HK-2 (cell line): ENCODE measurements around the gene ABCC11.
"Not testable (repeated sequence)": the region's sequence is repeated elsewhere in the genome, so short reads cannot be mapped to it uniquely, and the experiment has no call there.

Experiments used
- DNase-seq: peaks from one replicate; pipeline ENCODE4 v3.0.0-alpha.2; 2018; ENCODE audit not compliant: unreplicated experiment

The ABCC11 gene

GRCh38 chr16:48250520-48251278 is 3.4 kb upstream of the ABCC11 start:
- DNase-seq, result no peak

- DNase-seq, result no peak
Measured at GRCh38 chr16:48246066-48246465, 1.3 kb downstream of the ABCC11 start.

- DNase-seq, result no peak
Measured at GRCh38 chr16:48244863-48245195, 2.5 kb downstream of the ABCC11 start.

GRCh38 chr16:48244080-48244862 is 3.1 kb downstream of the ABCC11 start, which contains the start of gene LONP2:
TSS of gene LONP2 (plus strand) at chr16:48244300. CDS start at chr16:48244389, 89 bp downstream.
- peak; percentile 95 for DNase-seq

GRCh38 chr16:48240147-48240546 is 7.2 kb downstream of the ABCC11 start:
- not testable (repeated sequence) for DNase-seq

- DNase-seq, result no peak
Measured at GRCh38 chr16:48236286-48236685, 11.1 kb downstream of the ABCC11 start.

GRCh38 chr16:48235556-48236136 is 11.7 kb downstream of the ABCC11 start:
- no peak for DNase-seq

GRCh38 chr16:48235058-48235555 is 12.2 kb downstream of the ABCC11 start:
- DNase-seq, result no peak

- no peak for DNase-seq
Measured at GRCh38 chr16:48234630-48235029, 12.7 kb downstream of the ABCC11 start.

GRCh38 chr16:48232493-48233040 is 14.8 kb downstream of the ABCC11 start:
- no peak for DNase-seq

GRCh38 chr16:48231727-48232492 is 15.4 kb downstream of the ABCC11 start:
- DNase-seq, result peak; percentile 35

GRCh38 chr16:48225456-48225855 is 21.9 kb downstream of the ABCC11 start:
- no peak for DNase-seq

GRCh38 chr16:48223490-48223889 is 23.8 kb downstream of the ABCC11 start:
- DNase-seq, result no peak

- DNase-seq, result no peak
Measured at GRCh38 chr16:48220891-48221290, 26.4 kb downstream of the ABCC11 start.

- DNase-seq, result no peak
Measured at GRCh38 chr16:48218473-48218872, 28.9 kb downstream of the ABCC11 start.

- DNase-seq, result no peak
Measured at GRCh38 chr16:48217708-48218107, 29.6 kb downstream of the ABCC11 start.

GRCh38 chr16:48215738-48216137 is 31.6 kb downstream of the ABCC11 start:
- no peak for DNase-seq

- DNase-seq, result no peak
Measured at GRCh38 chr16:48212033-48212432, 35.3 kb downstream of the ABCC11 start.

GRCh38 chr16:48210747-48211146 is 36.6 kb downstream of the ABCC11 start:
- DNase-seq, result no peak

GRCh38 chr16:48206594-48207242 is 40.6 kb downstream of the ABCC11 start:
- no peak for DNase-seq

- no peak for DNase-seq
Measured at GRCh38 chr16:48204825-48205151, 42.6 kb downstream of the ABCC11 start.
